Stimulated activated CD4-positive, alpha-beta T cell treated with anti-CD3 and anti-CD28 coated beads, Interleukin-4, amount 100 ng/mL, for 1 hour (primary cell): Measurements from ENCODE around the gene NLE1.
A peak's percentile ranks its signal among the peaks of the same experiment; 100 is the strongest.
"Not testable (repeated sequence)": the region's sequence is repeated elsewhere in the genome, so short reads cannot be mapped to it uniquely, and the experiment has no call there.

Experiments used
- DNase-seq: peaks from one replicate; pipeline ENCODE4 v3.0.0-alpha.2; 2020

Gene NLE1

GRCh38 chr17:35127751-35128514, 14.2 kb downstream of the NLE1 start:
- no peak for DNase-seq

DNA sequence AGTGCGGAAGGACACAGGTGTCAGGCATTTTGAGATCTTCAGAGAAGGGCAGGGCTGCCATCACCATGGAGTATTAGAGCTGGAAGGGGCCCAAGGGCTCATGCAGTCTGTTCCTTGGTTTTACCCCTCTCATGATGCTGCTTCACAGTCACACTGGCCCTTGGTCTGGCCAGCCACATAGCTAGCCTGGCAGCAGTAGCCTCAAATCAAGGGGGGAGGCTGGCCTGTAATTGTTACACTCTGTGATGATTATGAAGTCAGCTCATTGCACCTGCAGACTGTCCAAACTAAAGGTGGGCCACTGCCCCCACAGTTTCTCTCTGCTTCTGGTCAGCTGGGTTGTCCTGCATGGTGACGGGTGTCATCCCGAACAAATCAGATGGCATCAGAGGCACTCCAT, 20.8 kb downstream of the NLE1 start, which contains the start of gene FNDC8:
FNDC8 (plus strand) TSS at position 301 of the 400 bp plus-strand sequence; CDS start at position 380, 79 bp downstream.
- no peak for DNase-seq

- peak; percentile 80 for DNase-seq
Measured at GRCh38 chr17:35119370-35120165, 22.5 kb downstream of the NLE1 start, which contains the start of gene RAD51D. Gene RAD51D, minus strand, starts transcription at chr17:35119860. Its CDS starts 247 bp downstream, at chr17:35119613.

- DNase-seq: peak; percentile 24
Measured at GRCh38 chr17:35117984-35118383, 24.1 kb downstream of the NLE1 start.

- DNase-seq: no peak
Measured at GRCh38 chr17:35116845-35117244, 25.3 kb downstream of the NLE1 start.

DNA sequence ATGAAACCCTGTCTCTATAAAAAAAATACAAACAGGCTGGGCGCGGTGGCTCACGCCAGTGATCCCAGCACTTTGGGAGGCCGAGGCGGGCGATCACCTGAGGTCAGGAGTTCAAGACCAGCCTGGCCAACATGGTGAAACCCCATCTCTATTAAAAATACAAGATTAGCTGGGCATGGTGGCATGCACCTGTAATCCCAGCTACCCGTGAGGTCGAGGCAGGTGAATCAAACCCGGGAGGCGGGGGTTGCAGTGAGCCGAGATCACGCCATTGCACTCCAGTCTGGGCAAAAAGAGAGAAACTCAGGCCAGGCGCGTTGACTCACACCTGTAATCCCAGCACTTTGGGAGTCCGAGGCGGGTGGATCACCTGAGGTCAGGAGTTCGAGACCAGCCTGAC, 31.3 kb downstream of the NLE1 start:
- not testable (repeated sequence) for DNase-seq

GRCh38 chr17:35104844-35105450, 37.2 kb downstream of the NLE1 start:
- DNase-seq: no peak

DNA sequence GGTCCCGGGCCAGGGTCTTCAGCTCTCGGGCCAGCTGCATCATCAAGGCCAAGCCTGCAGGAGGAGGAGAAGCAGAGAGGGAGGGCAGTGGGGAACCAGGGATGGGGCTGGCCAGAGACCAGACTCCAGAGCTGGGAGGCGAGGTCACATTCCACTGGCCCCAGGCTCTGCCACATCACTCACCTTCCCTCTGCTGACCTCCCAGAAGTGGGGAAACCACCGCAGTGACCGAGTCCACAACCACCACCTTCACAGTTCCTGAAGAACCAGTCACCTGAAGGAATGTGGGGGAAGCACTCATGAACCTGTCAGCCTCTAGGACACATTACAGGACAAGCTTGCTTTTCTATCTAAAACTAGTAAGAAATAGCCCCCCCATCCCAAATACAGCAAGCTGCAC, 38.8 kb downstream of the NLE1 start:
- no peak for DNase-seq

- DNase-seq: no peak
Measured at GRCh38 chr17:35101725-35102124, 40.4 kb downstream of the NLE1 start.

GRCh38 chr17:35101036-35101435, 41.1 kb downstream of the NLE1 start:
- no peak for DNase-seq

- DNase-seq: no peak
Measured at GRCh38 chr17:35099908-35100307, 42.2 kb downstream of the NLE1 start.

DNA sequence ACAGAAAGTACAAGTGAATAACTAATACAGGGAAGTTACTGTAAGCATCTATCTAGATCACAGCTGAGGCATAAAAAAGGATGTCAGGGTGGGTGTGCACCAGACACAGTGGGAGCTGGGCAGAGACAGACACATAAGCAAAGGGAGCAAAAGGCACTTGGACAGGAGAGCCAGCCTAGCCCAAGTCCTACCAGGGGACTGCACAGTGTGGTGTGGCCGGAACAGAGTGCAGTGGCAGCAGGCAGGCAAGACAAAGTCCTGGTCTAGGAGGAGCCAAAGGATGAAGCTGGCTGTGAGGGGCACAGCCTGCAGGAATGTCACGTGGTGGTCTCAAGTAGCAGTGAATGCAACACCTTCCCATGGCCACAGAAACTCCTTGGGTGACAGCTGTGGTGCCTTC, 44.3 kb downstream of the NLE1 start:
- no peak for DNase-seq

- DNase-seq: no peak
Measured at GRCh38 chr17:35095741-35096140, 46.4 kb downstream of the NLE1 start.

GRCh38 chr17:35094902-35095301, 47.2 kb downstream of the NLE1 start:
- no peak for DNase-seq

DNA sequence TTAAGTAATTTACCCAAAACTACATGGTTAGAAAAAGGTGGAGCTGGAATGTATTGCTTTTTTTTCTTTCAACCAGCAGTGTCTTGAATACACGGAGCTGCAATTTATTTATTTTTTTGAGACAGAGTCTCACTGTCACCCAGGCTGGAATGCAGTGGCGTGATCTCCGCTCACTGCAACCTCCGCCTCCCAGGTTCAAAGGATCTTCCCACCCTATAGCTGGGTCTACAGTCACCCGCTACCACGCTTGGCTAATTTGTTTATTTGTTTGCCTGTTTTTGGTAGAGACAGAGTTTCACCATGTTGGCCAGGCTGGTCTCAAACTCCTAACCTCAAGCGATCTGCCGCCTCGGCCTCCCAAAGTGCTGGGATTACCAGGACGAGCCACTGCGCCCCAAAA, 51.4 kb downstream of the NLE1 start:
- DNase-seq: not testable (repeated sequence)

DNA sequence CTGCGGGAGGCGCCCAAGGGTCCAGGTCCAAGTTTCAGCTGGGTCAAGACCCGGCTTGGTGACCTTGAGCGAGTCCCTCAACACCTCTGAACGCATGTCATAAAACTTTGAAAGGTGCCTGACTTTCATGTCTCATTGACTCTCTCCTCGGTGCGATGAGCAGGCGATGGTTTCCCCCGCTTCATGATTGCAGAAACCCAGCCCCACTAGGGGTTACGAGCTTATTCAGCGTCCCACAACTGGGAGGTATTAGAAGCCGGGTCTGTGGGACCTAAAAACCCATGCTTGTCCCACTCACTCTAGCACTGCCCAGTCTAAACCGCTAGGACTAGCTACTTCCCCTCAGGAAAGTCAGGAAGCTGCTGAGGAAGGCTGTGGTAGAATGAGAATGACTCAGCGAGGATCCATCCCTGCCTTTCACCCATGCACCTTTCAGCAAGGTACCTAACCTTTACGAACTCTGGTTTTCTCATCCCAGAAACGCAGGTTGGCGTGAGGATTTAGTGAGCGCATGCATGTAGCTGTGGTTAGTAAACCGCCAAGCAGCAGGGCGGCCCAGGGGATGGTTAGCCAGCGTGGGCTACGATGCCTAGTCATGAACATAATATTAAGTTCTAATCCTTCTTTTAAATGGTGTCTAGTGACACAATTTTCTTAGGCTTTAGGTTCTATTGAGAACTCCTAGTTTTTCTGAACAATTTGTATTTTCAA, 52.4 kb downstream of the NLE1 start:
- DNase-seq: peak; percentile 51

DNA sequence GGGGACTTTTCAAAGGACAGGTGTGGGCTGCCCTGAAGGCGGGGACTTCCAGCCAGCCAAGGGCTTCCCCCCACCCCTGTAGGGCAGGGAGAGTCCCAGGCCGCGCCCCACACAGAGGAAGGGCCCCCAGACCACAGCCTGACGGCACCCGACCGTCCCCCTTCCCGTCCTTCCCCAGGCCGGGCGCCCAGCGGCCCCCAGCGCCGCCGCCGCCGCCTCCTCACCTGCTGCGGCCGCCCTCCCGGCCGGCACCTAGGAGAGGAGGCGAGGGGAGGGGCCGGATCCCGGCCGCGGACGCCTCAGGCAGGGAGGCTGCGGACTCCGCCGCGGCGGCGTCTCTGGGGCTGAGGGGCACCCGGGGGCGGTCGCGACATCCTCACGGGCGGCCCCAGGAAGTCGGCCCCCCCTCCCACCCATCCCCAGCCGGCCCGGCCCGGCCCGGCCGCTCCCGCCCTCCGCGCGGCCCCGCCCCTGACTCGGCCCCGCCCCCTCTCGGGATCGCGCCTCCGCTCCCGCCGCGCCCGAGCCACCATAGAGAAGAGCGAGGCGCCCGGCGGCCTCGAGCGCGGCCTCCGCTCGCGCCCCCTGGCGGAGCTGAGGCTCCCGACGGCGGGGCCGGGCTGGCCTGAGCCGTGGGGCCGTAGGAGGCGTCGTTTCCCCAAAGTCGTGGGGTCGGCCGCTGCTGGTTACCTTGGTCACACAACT, 53.1 kb downstream of the NLE1 start:
- DNase-seq: peak; percentile 90

DNA sequence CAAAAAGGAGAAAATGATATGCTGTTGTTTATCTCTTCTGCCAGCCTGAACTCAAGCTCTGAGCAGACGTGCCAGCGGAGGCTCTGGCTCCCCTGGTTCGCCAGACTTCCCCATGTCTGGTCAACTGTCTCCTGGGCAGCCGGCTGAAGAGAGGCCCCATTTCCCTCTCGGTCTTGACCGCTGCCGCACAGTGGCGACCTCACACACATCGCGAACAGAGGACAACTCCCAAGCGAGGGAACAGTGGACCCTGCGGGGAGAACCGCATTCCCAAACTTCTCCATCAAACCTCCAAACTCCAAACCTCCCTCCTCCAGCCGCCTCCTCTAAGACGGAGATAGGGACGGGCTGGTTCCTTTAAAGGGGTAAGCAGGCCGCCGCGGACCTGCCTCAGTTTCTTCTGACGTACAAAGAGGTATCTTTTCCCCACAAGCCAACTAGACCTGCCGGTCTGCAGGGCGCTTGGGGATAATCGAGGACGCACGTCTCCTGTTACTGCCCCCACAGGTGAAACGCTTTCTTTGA, 53.7 kb downstream of the NLE1 start:
- peak; percentile 14 for DNase-seq

- no peak for DNase-seq
Measured at GRCh38 chr17:35087731-35088355, 54.3 kb downstream of the NLE1 start.

DNA sequence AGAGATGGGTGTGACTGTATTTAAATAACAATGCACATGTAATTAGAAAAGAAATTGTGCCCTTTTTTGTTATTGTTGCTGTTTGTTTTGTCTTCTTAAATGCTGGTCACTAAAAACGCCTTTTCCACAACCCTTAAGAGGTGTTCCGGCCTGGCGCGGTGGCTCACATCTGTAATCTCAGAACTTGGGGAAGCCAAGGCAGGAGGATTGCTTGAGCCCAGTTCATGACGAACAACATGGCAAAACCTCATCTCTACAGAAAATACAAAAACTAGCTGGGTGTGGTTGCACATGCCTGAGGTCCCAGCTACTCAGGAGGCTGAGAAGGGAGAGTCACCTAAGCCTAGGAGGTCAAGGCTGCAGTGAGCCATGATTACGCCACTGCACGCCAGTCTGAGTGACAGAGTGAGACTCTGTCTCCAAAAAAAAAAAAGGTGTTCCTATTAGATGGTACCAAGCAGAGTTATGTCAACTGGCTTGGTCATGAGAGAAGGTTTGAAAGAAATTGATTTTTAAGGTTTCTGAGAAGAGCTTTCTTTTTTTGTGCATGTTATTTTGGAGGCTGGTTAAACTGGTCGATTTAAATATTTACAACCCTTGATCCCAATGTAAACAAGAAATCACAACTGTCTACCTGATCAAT, 55.1 kb downstream of the NLE1 start:
- no peak for DNase-seq

DNA sequence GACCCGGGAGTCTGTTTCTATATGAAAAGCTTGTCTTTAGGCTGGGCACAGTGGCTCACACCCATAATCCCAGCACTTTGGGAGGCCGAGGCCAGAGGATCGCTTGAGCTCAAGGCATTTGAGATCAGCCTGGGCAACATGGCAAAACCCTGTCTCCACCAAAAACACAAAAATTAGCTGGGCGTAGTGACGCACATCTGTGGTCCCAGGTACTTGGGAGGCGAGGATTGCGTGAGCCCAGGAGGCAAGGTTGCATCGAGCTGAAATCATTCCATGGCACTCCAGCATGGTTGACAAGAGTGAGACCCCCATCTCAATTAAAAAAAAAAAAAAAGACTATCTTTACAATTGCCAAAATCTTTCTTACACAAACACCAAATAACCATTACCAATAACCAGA, 55.9 kb downstream of the NLE1 start:
- no peak for DNase-seq
